HG03520 (cell line): ENCODE data around the gene IL1RL1.

Source experiments
- ATAC-seq: cut with Tn5 transposase; IDR thresholded peaks from one replicate; pipeline ENCODE4 v1.9.1; 2021; ENCODE audit warnings: mild to moderate bottlenecking, moderate library complexity; ENCODE audit not compliant: unreplicated experiment

IL1RL1 gene

DNA sequence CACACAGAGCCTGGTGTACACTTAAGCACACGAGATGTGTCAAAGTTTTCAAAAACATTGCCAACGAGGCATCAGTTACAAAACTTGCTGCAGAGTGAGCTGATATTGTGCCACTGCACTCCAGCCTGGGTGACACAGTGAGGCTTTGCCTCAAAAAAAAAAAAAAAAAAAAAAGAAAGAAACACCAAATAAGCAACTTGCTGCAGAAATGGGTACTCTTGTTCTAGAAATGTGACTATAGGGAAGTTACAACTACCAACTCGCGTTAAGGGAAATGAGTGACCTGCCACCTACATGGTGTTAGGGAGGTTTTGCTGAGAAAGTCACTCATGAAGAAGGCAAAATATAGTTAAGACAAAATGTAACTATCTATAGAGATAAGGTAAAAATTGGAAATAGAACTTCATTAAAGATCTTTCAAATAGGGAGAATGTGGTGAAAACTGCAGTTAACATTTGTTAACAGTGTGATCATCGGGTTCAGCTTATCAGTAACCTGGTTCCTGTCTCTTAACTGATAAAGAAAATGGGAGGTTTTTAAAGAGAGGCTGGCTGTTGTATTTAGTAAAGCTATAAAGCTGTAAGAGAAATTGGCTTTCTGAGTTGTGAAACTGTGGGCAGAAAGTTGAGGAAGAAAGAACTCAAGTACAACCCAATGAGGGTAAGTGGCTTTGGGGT is at the start of gene IL1RL1:
TSS of gene IL1RL1 (plus strand) at position 600 of the 677 bp plus-strand sequence. CDS start 26,702 bp downstream, outside the sequence.
- ATAC-seq, result no peak

DNA sequence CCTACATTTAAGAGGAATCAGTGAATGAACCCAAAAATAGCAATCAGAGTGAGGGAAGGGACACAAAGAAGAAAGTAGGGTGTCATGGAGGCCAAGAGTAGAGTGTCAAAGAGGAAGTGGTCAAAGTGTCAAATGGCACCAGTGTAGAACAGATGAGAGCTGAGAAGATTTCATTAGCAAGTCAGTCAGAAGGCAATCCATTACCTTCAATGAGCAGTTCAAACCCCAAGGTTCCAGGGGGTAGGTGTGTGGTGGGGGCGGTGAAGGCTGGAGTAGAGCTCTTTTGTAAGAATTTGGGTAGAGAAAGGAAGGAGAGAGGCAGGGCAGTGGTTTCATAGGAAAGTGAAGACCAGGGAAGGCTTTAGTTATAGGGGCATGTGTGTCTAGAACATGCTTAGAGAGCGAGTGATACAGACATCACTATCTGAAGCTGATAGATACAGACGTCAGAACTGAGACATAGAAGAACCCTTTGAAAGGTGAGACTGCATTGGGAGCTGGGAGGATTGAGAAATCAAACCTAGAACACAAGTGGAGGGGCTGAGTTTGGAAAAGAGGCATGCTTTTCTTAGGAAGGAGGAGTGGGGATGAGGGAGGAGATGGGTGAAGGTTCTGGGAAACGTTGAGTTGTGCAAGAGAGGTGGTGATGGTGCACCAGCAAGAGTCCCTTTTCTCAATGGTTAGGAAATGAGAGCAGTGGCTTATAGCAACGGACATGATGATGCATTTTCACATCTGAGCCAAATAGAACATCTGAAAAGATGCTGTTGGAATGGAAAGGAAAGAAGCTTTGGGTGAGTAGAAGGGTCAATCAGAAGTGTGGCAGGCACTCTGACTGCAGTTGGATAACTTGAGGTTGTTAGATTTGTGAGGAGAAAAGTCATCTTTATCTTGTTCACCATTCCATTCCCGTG is 48.9 kb upstream of the IL1RL1 start:
- ATAC-seq, result no peak

DNA sequence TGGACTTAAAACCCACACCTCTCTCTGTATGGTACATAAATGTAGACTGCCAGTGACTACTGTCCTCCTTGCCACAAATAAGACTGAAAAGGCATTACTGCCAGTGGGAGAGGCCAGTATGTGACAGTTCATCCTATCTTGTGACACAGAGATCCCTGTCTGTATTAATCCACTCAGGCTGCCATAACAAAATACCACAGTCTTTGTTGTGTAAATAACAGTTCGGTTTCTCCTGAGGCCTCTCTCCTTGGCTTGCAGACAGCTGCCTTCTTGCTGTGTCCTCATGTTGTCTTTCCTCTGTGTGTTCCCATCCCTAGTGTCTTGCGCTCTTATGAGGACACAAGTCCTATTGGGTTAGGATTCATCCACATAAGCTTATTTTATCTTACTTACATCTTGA is 46.4 kb upstream of the IL1RL1 start:
- no peak for ATAC-seq

DNA sequence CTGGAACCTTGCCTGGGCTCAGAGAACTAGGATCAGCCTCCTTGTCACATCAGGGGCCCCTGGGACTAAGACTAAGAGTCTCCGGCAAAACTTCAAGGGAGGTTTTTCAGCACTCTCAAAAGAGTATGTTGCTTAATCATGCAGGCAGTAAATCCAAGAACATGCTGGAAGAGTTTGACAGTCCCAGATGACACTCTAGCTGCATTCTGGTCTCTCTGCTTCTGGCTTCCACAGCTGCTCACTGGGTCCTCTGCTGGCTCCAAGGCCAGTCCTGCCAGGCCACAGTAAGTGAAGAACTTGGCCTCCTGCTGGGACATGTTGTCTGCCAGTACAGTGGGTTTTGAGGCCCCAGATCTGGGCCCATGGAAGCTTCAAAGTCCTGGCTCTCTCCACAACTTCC is 45.2 kb upstream of the IL1RL1 start:
- no peak for ATAC-seq

GRCh38 chr2:102267774-102268173 is 43.6 kb upstream of the IL1RL1 start:
- no peak for ATAC-seq

GRCh38 chr2:102268510-102269199 is 42.7 kb upstream of the IL1RL1 start:
- ATAC-seq, result no peak

GRCh38 chr2:102269200-102269524 is 42.2 kb upstream of the IL1RL1 start:
- no peak for ATAC-seq

- ATAC-seq, result no peak
Observed at GRCh38 chr2:102271844-102272243, 39.5 kb upstream of the IL1RL1 start.

- no peak for ATAC-seq
Observed at GRCh38 chr2:102273619-102274211, 37.6 kb upstream of the IL1RL1 start.

DNA sequence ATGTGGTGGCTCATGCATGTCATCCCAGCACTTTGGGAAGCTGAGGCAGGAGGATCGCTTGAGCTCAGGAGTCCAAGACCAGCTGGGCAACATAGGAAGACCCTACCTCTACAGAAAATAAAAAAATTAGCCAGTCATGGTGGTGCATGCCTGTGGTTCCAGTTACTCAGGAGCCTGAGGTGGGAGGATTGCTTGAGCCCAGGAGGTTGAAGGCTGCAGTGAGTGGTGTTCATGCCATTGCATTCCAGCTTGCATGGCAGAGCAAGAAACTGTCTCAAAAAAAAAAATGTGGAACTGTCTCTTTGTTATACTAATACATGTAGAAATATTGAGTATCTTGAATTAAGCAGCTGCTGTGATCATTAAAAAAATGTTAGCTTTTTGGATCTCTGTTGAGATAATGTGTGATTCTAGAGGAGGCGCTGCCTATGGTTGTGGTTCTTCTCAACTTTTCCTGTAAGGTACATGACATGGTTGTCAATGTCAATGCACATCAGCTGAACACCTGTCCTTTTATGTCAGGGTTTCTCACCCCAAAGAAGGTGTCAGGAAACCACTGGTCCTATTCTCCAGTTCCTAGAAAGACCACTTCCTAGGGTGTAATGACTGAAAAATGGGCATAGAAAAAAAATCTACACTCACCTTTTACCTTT is 34.7 kb upstream of the IL1RL1 start:
- ATAC-seq, result no peak

DNA sequence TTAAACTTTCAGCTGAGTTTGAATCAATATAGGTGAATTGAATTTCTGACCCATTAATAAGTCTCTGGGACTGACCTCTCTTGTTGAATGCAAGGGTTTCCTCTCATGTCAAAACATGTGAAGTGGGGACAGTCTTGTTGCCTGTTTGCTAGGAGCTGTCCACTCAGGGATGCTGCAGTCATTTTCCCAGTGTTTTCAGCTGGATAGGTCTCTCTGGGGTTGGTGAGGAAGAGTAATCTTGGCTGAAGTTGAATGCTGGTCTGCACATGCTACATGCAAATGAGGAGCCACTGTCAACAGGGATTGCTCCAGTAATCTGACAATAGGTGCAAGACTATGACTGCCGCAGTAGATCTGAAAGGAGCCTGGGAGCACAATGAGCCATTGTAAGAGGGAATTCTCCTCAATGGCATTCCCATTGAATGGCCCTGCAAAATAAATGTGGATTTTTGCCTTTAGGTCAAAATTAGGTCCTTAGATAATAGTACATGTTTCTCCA is 34.1 kb upstream of the IL1RL1 start:
- ATAC-seq, result no peak

GRCh38 chr2:102278720-102279390 is 32.5 kb upstream of the IL1RL1 start:
- no peak for ATAC-seq

GRCh38 chr2:102279391-102279735 is 32.0 kb upstream of the IL1RL1 start:
- ATAC-seq, result no peak

- no peak for ATAC-seq
Observed at GRCh38 chr2:102282678-102283091, 28.7 kb upstream of the IL1RL1 start.

GRCh38 chr2:102283996-102284395 is 27.4 kb upstream of the IL1RL1 start:
- ATAC-seq, result no peak

- no peak for ATAC-seq
Observed at GRCh38 chr2:102284611-102285010, 26.8 kb upstream of the IL1RL1 start.

DNA sequence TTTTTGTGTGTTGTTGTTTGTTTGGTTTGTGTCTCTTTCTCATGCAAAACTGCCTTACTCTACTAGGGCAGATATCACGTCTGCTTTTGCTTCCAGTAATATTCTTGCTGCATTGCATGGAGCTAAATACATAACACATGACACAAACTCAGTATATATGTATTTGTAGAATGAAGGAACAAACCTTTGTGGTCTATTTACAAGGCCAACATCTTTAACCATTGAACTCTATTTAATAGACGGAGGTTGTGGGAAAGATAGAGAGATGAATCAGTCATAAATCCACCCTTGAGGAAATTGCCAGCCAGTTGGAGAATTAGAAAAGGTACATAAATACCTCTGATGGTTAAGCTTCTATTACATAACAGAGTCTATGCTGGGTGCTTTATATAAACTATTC is 26.0 kb upstream of the IL1RL1 start:
- no peak for ATAC-seq

DNA sequence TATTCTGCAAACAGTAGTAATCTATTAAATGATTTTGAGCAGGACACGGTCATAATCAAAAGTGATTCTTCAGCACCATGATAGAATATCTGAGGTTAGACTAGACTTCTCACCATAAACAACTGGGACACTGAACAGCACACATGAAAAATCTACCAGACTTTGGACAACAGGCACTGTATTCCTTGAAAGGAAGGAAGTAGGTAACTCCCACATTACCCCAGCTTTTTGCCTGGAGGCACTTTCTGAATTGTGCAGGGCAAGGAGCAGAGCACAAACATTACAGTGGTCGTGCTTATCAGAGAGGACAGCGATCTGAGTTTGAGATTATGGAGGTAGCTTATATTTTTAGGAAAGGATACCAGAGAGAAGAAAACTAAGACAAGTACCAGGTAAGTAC is 25.3 kb upstream of the IL1RL1 start:
- ATAC-seq, result no peak

GRCh38 chr2:102289129-102289528 is 22.2 kb upstream of the IL1RL1 start:
- no peak for ATAC-seq

GRCh38 chr2:102290594-102290993 is 20.8 kb upstream of the IL1RL1 start:
- no peak for ATAC-seq
